Lower leg skin (tissue), 3 donors: ENCODE measurements around the gene GREB1L.

Experiments used
- POLR2A ChIP-seq, 2 donors: fragments of 450-650 bp; IDR thresholded peaks; one replicate each; pipeline ENCODE4 v1.6.1; 2016 to 2017; ENCODE audit warnings: antibody characterized with exemption in 2 of 2, mild to moderate bottlenecking in 1 of 2, moderate library complexity in 1 of 2
- TF ChIP-seq, protein P1 (sequence below), 3 donors: fragments of 450-650 bp; IDR thresholded peaks; one replicate each; pipeline ENCODE4 v1.5.1; 2016; ENCODE audit warnings: antibody characterized with exemption in 3 of 3, mild to moderate bottlenecking in 3 of 3, moderate library complexity in 2 of 3

DNA sequence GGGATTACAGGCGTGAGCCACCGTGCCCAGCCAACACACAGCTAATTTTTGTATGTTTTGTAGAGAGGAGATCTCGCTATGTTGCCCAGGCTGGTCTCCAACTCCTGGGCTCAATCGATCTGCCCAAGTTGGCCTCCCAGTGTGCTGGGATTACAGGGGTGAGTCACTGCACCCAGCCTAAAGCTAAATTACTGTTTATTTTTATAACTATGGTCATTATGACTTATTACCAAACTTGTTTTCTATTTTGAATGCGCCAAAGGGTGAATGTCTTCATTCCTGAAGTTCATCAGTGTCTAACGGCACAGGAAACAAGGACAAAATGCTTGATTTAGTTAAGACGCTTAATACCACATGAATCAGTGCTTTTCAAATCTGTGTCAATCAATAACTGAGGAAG, 38.9 kb upstream of the GREB1L start:
- no peak for TF ChIP-seq POLR2A (IDR thresholded peaks at IDR 0.05)
- TF ChIP-seq, protein P1, sequence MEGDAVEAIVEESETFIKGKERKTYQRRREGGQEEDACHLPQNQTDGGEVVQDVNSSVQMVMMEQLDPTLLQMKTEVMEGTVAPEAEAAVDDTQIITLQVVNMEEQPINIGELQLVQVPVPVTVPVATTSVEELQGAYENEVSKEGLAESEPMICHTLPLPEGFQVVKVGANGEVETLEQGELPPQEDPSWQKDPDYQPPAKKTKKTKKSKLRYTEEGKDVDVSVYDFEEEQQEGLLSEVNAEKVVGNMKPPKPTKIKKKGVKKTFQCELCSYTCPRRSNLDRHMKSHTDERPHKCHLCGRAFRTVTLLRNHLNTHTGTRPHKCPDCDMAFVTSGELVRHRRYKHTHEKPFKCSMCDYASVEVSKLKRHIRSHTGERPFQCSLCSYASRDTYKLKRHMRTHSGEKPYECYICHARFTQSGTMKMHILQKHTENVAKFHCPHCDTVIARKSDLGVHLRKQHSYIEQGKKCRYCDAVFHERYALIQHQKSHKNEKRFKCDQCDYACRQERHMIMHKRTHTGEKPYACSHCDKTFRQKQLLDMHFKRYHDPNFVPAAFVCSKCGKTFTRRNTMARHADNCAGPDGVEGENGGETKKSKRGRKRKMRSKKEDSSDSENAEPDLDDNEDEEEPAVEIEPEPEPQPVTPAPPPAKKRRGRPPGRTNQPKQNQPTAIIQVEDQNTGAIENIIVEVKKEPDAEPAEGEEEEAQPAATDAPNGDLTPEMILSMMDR (IDR thresholded peaks at IDR 0.05), result no peak
